Upper lobe of left lung (tissue), 4 donors: ENCODE results near the gene EVI5.

Experiments used
- POLR2AphosphoS5 ChIP-seq, 2 donors: sonication (generic); formaldehyde crosslinking; IDR thresholded peaks; one replicate each; pipeline ENCODE4 v1.5.1; 2017; ENCODE audit warnings: antibody characterized with exemption in 2 of 2
- TF ChIP-seq, protein P1 (sequence below), 6 experiments: fragments of 450-650 bp in 4 of 6; fragments of 200-600 bp in 2 of 6; sonication (generic) in 2 of 6; IDR thresholded peaks; one replicate each; pipeline ENCODE4 v1.5.1; 2016 to 2019; ENCODE audit warnings: antibody characterized with exemption in 6 of 6

DNA sequence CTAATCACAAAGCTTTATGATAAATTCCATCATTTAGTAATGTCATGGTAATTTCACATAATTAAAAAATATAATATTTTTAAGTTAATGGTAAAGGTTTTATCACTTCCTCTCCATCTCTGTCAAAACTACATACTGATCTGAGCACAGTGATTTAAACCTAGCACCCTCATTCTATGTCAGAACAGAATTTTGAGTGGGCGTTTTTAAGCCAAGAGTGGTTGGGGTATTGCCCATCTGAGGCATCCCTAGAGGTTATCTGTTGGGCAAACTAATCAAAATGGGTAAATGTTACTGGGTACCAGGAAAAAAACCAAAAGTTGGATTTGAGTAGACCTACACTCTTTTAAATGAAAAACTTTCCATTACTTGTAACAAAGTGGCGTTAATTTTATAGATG lies 197.5 kb downstream of the EVI5 start:
- TF ChIP-seq POLR2AphosphoS5 (IDR thresholded peaks at IDR 0.05) = no peak
- TF ChIP-seq, protein P1, sequence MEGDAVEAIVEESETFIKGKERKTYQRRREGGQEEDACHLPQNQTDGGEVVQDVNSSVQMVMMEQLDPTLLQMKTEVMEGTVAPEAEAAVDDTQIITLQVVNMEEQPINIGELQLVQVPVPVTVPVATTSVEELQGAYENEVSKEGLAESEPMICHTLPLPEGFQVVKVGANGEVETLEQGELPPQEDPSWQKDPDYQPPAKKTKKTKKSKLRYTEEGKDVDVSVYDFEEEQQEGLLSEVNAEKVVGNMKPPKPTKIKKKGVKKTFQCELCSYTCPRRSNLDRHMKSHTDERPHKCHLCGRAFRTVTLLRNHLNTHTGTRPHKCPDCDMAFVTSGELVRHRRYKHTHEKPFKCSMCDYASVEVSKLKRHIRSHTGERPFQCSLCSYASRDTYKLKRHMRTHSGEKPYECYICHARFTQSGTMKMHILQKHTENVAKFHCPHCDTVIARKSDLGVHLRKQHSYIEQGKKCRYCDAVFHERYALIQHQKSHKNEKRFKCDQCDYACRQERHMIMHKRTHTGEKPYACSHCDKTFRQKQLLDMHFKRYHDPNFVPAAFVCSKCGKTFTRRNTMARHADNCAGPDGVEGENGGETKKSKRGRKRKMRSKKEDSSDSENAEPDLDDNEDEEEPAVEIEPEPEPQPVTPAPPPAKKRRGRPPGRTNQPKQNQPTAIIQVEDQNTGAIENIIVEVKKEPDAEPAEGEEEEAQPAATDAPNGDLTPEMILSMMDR (IDR thresholded peaks at IDR 0.05) = no peak
